ACC112 (cell line): ENCODE measurements around the gene CHMP6.

ENCODE experiments used
- H2AFZ ChIP-seq: fragments of 200-600 bp; sonication (generic); one replicate; pipeline ENCODE4 v1.6.0; 2017; ENCODE audit warnings: antibody characterized with exemption, low read length; ENCODE audit not compliant: unreplicated experiment
- H3K27ac ChIP-seq: fragments of 200-600 bp; sonication (generic); 2 replicates; pipeline ENCODE4 v1.5.1; 2014; ENCODE audit warnings: low read depth, mild to moderate bottlenecking, antibody characterized with exemption, low read length, moderate library complexity
- H3K27me3 ChIP-seq: fragments of 200-600 bp; sonication (generic); 2 replicates; pipeline ENCODE4 v1.6.1; 2014; ENCODE audit warnings: mild to moderate bottlenecking, antibody characterized with exemption, low read length, moderate library complexity, mixed read lengths; ENCODE audit not compliant: insufficient read depth
- H3K36me3 ChIP-seq: fragments of 200-600 bp; sonication (generic); 2 replicates; pipeline ENCODE4 v1.6.1; 2016; ENCODE audit warnings: mild to moderate bottlenecking, antibody characterized with exemption, low read length, moderate library complexity, mixed read lengths; ENCODE audit not compliant: insufficient read depth
- H3K4me1 ChIP-seq: fragments of 200-600 bp; sonication (generic); one replicate; pipeline ENCODE4 v1.6.1; 2016; ENCODE audit warnings: low read length, mixed read lengths; ENCODE audit not compliant: insufficient read depth, unreplicated experiment, control insufficient read depth
- H3K4me3 ChIP-seq: fragments of 200-600 bp; sonication (generic); 2 replicates; pipeline ENCODE4 v1.5.1; 2014; ENCODE audit warnings: mild to moderate bottlenecking, low read depth, low read length
- H3K79me2 ChIP-seq: fragments of 200-600 bp; sonication (generic); one replicate; pipeline ENCODE4 v1.6.0; 2016; ENCODE audit warnings: low read length; ENCODE audit not compliant: control insufficient read depth, unreplicated experiment, insufficient read depth

Gene CHMP6

DNA sequence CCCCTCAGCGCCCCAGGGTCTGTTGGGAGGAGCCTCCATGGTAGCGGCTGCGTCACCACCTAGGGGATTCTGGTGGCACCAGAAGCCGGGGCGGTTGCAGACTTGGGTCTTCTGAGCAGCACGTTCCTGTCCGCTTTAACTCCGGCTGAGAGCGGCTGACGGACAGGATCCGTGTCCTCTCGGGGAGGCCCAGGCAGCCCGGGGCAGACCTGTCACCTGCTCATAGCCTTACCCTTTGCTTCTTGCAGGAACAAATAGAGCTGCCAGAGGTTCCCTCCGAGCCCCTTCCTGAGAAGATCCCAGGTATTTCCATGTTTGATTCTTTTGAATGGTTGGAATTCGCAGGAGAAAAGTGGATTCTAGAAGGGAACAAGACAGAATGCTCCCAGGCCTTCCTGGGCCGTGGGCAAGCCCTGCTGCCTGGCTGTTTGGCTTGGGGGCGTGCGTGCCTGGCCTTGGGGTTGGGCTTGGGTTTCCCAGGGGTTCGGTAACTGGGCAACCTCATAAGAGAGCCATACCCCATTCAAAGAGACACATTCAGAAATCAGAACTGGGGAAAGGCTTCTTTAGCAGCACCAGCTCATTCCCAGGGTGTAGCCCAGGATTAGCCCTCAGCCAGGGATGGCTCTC, 6.6 kb downstream of the CHMP6 start:
- Histone ChIP-seq H3K27me3 (0 out of 2 replicates have a peak, but pooled peaks cover under 1% of the 10 kb centered on the region), H3K36me3 (no peaks in the 10 kb centered on the region), H3K27ac (no peak overlapping the region), H2AFZ (no peak overlapping the region), H3K4me1 (peaks cover 6% of the 10 kb centered on the region), H3K79me2 (peaks cover 5% of the 10 kb centered on the region), H3K4me3 (no peak overlapping the region)

- Histone ChIP-seq H3K27ac (no peak overlapping the region), H3K4me3 (no peak overlapping the region), H2AFZ (no peak overlapping the region), H3K4me1 (peaks cover 5% of the 10 kb centered on the region), H3K36me3 (no peaks in the 10 kb centered on the region), H3K79me2 (no peaks in the 10 kb centered on the region), H3K27me3 (peaks cover 7% of the 10 kb centered on the region)
These were observed 7.3 kb downstream of the CHMP6 start for GRCh38 chr17:80998748-80999535.

DNA sequence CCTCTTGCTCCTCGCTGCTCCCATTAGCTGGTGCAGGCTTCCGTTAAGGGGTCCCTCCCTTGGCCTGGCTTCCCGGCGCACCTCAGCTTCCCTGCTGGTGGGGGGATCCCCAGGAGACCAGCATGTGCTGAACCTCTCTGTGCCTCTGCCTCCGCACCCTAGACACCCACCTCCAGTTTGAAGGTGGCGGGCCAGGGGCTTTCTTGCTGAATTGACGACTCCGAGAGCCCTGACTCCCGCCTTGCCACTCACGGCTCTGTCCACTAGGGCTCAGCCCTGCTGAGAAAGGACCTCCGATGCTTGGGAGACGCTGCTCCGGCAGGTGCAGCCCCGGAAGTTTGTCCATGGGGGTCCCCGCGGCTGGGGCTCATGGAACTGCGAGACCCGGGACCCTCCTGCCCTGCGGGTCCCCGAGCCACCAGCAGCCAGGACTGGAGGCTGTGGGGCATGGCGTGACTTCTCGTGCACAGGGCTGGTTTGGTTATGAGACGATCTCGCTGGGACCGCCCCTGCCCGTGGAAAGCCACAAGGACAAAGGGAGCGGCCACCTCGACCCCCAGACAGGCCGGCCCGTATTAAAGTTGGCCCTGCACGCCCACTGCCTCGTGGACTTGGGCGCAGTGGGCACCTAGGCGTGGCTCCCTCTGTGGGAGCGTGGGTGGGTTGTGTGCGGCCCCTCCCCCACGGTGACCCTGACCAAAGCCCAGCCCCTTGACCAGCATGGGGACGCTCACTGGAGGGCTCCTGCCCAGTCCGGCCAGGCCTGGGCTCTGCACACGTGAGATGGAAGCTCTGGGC, 8.1 kb downstream of the CHMP6 start:
- no peak overlapping the region for H3K4me3 ChIP-seq
- H3K27me3 ChIP-seq = peaks cover 13% of the 10 kb centered on the region
- H3K79me2 ChIP-seq = no peaks in the 10 kb centered on the region
- H3K36me3 ChIP-seq = no peaks in the 10 kb centered on the region
- H3K27ac ChIP-seq = no peak overlapping the region
- peaks cover 5% of the 10 kb centered on the region for H3K4me1 ChIP-seq
- no peak overlapping the region for H2AFZ ChIP-seq

DNA sequence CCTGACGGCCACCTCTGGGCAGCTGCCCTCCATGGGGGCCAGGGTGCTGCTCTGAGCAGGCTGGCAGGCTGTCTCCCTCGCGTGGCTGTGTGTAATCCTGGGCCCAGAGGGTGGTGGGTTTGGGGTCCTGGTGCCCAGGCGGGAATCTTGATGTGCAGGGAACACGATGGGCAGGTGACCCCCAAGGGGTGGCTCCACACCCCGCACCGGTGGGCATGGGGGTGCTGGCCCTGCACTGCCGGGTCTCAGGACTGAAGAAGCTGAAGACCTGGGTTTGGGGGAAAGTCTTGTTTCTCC, 8.6 kb downstream of the CHMP6 start:
- no peaks in the 10 kb centered on the region for H3K79me2 ChIP-seq
- H3K36me3 ChIP-seq = no peaks in the 10 kb centered on the region
- no peak overlapping the region for H3K4me3 ChIP-seq
- H3K27me3 ChIP-seq = peaks cover 17% of the 10 kb centered on the region
- H3K4me1 ChIP-seq = peaks cover 5% of the 10 kb centered on the region
- H2AFZ ChIP-seq = no peak overlapping the region
- H3K27ac ChIP-seq = no peak overlapping the region

DNA sequence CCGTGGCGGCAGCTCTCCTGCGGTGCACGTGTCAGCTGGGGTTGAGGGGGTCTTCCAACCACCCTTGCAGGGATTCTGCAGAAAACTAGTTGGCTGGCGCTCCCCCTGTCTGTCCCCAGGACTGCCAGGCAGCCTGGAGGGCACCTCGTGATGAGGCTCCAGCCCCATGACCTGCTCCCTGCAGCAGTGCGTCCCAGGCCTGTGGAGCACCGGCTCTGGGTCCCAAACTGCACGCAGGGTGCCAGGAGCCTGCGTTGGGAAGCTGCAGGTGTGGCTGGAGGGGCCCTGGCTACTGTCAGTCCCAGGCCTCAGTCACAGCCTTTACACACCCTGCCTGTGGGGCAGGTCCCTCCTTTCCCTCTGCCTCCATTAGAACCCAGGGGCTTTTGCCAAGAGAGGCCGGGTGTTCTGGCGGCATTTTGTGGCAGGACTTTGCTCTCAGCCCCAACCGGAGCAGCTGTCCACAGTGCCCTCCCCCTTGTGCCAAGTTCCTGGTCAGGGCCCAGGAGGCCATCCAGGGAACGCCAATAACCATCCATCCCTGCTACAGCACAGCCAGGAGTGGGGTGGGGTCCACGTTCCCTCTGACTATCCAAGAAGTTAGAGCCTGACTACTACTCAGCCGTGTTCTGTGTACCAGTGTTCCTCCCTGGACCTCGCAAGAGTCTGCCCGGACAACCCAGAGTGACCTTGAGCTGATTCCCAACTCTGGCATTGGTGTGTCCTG, 9.2 kb downstream of the CHMP6 start:
- Histone ChIP-seq H3K27ac (no peak overlapping the region), H3K36me3 (no peaks in the 10 kb centered on the region), H3K79me2 (no peaks in the 10 kb centered on the region), H3K27me3 (peaks cover 17% of the 10 kb centered on the region), H2AFZ (no peak overlapping the region), H3K4me3 (no peak overlapping the region), H3K4me1 (peaks cover 5% of the 10 kb centered on the region)

DNA sequence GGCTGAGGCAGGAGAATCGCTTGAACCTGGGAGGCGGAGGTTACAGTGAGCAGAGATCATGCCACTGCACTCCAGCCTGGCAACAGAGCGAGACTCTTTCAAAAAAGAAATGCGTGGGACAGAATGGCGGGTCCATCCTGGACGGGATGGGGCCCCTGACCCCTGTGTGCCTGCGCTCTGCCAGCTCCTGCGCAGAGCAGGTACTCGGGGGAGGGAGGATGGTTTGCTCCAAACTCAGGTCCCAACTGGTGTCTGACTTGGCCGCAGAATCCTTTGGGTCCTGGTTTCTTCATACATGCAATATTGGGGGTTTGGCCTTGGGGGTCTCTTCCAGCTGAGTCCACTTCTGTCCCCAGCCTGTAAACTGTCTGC, 10.4 kb downstream of the CHMP6 start:
- H3K79me2 ChIP-seq = no peaks in the 10 kb centered on the region
- H3K36me3 ChIP-seq = no peaks in the 10 kb centered on the region
- H3K27me3 ChIP-seq = peaks cover 26% of the 10 kb centered on the region
- H3K4me1 ChIP-seq = peaks cover 5% of the 10 kb centered on the region
- H3K27ac ChIP-seq = no peak overlapping the region
- no peak overlapping the region for H2AFZ ChIP-seq
- no peak overlapping the region for H3K4me3 ChIP-seq

DNA sequence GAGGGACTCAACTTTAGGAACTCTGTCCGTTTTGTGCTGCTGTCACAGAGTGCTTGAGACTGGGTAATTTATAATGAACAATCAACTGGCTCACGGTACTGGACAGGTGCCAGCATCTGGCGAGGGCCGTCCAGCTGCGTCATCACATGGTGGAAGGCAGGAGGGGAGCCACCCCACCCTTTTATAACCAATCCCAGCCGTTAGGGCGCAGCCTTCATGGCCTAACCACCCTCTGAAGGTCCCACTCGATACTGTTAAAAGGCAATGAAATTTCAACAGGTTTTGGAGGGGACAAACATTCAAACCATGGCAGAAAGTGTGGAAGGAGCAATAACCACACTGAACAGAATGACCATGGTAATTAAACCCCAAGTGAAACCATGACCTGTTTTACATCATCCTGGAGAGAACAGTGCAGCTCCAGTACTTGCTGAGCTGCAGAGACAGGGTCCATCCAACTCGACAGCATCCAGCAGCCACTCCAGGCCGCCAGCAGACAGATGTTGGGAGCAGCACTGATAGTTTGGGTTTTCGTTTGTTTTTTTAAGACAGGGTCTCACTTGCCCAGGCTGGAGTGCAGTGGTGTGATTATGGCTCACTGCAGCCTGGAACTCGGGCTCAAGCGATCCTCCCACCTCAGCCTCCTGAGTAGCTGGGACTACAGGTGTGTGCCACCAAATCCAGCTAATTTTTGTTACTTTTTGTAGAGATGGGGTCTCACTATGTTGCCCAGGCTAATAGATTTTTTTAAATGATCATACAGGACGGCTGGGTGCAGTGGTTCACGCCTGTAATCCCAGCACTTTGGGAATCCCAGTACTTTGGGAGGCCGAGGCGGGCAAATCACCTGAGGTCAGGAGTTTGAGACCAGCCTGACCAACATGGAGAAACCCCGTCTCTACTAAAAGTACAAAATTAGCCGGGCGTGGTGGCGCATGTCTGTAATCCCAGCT, 11.0 kb downstream of the CHMP6 start:
- Histone ChIP-seq H3K36me3 (no peaks in the 10 kb centered on the region), H2AFZ (no peak overlapping the region), H3K27ac (no peak overlapping the region), H3K79me2 (no peaks in the 10 kb centered on the region), H3K4me1 (peaks cover 5% of the 10 kb centered on the region), H3K27me3 (peaks cover 26% of the 10 kb centered on the region), H3K4me3 (no peak overlapping the region)

DNA sequence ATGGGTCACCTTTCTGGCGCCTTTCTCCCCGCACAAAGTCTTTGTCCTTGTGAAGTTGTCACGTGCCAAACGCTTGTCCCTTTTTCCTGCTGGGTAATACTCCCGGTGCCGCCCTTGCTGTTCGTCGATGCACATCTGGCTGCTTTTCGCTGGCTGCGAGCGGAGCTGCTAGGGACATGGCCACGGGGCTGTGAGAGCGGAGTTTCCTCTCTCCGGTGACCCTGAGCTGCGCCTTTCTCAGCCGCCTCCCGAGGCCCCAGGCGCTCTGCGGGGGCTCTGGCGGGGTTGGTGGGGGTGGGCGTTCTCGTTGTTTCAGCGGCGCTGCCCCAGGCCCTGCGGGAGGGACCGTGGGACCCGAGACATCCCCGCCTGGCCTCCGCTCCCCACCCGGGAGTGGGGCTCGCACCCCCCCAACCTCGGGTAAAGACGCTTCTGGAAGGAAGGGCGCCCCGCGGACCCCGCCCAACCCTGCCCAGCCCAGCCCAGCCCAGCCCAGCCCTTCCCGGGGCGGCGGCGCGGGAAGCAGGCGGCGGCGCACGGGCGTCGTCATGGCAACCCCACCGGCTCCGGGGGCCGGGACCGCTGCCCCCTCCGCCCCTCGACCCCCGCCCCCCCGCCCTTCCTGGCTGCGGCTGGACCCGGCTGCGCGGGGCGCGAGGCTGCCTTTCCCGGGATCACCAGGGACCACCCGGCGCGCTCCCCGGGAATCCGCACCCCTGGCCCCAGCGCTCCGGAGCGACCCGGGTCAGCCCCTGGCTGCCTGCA, 12.3 kb downstream of the CHMP6 start:
- peak overlapping the region; percentile 57; the same call in 1 of the 2 replicates for H3K4me3 ChIP-seq
- no peak overlapping the region for H3K27ac ChIP-seq
- H2AFZ ChIP-seq = no peak overlapping the region
- H3K79me2 ChIP-seq = no peaks in the 10 kb centered on the region
- peaks cover 31% of the 10 kb centered on the region for H3K27me3 ChIP-seq
- H3K36me3 ChIP-seq = no peaks in the 10 kb centered on the region
- peaks cover 5% of the 10 kb centered on the region for H3K4me1 ChIP-seq

DNA sequence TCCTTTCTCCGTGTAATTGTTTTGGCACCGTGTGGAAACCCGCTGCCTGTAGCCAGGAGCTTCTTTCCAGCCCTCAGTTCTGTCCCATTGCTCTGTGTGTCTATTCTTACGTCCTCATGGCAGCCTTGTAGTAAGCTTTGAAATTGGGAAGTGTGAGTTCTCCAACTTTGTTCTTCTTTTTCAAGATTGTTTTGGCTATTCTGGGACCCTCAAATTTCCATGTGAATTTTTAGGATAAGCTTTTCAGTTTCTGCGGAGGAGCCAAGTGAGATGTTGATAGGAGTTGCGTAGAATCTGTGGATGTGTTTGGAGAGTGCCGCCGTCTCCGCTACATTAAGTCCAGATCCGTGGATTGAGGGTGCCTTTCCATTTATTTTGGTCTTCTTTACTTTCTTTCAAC, 15.2 kb downstream of the CHMP6 start:
- Histone ChIP-seq H3K36me3 (no peaks in the 10 kb centered on the region), H3K27me3 (peaks cover 31% of the 10 kb centered on the region), H3K27ac (no peak overlapping the region), H3K4me3 (no peak overlapping the region), H2AFZ (no peak overlapping the region), H3K4me1 (peaks cover 5% of the 10 kb centered on the region), H3K79me2 (no peaks in the 10 kb centered on the region)
